ENCODE results near the gene RPL6.
A peak's percentile ranks its signal among the peaks of the same experiment; 100 is the strongest.

The RPL6 gene

DNA sequence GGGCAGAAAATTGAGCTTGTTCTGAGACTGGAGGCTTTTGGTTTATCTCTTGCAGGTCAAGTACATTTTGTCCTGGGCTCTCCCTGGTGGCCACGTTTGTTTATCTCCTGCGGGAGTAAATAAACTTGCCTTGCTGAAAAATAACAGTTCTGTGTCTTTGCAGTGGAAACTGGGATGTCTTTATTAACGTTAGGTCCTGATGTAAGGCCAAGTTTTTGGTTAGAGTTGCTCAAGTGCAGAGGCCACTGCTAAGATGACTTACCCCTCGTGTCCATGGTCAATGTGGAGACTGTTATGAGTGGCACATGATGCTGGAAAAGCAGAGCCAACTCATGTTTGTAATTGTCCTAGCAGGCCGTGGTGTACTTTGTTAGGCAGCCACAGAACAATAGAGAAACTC lies 13.1 kb upstream of the RPL6 start:
- Histone ChIP-seq H3K36me3 (ENCODE audit: control insufficient read depth, low read length) (peaks cover 35% of the 10 kb centered on the region), H3K27me3 (ENCODE audit: control insufficient read depth, low read length) (no peaks in the 10 kb centered on the region), H3K27ac (ENCODE audit: low read depth, low read length) (no peak overlapping the region), H3K79me2 (ENCODE audit: control insufficient read depth, low read length) (peaks cover 95% of the 10 kb centered on the region), H3F3A (ENCODE audit: control insufficient read depth, insufficient read depth) (peaks cover 3% of the 10 kb centered on the region; the same call in 1 of the 2 replicates), H4K20me1 (ENCODE audit: control insufficient read depth, insufficient read depth, low read depth, low read length) (peaks cover 26% of the 10 kb centered on the region), H3K9me2 (replicated peaks; ENCODE audit: control insufficient read depth, low read length) (no peaks in the 10 kb centered on the region), H3K9me3 (ENCODE audit: control insufficient read depth, insufficient read depth, low read length) (no peaks in the 10 kb centered on the region), H3K4me1 (ENCODE audit: control insufficient read depth, low read length) (peaks cover 29% of the 10 kb centered on the region), H3K4me2 (ENCODE audit: low read length) (no peak overlapping the region), H3K4me3 (ENCODE audit: low read length) (no peak overlapping the region)
- TF ChIP-seq EZH2phosphoT487 (IDR thresholded peaks at IDR 0.05; ENCODE audit: borderline replicate concordance, low read length), result no peak
- TF ChIP-seq, protein P1, sequence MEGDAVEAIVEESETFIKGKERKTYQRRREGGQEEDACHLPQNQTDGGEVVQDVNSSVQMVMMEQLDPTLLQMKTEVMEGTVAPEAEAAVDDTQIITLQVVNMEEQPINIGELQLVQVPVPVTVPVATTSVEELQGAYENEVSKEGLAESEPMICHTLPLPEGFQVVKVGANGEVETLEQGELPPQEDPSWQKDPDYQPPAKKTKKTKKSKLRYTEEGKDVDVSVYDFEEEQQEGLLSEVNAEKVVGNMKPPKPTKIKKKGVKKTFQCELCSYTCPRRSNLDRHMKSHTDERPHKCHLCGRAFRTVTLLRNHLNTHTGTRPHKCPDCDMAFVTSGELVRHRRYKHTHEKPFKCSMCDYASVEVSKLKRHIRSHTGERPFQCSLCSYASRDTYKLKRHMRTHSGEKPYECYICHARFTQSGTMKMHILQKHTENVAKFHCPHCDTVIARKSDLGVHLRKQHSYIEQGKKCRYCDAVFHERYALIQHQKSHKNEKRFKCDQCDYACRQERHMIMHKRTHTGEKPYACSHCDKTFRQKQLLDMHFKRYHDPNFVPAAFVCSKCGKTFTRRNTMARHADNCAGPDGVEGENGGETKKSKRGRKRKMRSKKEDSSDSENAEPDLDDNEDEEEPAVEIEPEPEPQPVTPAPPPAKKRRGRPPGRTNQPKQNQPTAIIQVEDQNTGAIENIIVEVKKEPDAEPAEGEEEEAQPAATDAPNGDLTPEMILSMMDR (IDR thresholded peaks at IDR 0.05; ENCODE audit: low read depth, low read length, poor library complexity, severe bottlenecking), result no peak

DNA sequence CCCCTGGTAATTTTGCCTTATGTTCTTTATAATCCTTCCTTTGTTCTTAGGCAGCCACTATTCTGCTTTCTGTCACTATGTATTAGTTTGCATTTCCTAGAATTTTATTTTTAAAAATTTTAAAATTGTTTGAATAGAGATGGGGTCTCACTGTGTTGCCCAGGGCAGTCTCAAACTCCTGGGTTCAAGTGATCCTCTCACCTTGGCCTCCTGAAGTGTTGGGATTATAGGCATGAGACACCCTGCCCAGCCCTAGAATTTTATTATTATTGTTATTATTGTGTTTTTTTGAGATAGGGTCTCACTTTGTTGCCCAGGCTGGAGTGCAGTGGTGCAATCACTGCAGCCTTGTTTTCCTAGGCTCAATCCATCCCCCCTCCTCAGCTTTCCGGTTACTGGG lies 12.0 kb upstream of the RPL6 start:
- Histone ChIP-seq H3K27ac (ENCODE audit: low read depth, low read length) (no peak overlapping the region), H3K4me2 (ENCODE audit: low read length) (no peak overlapping the region), H3F3A (ENCODE audit: control insufficient read depth, insufficient read depth) (peaks cover 3% of the 10 kb centered on the region; the same call in 1 of the 2 replicates), H3K9me3 (ENCODE audit: control insufficient read depth, insufficient read depth, low read length) (no peaks in the 10 kb centered on the region), H3K36me3 (ENCODE audit: control insufficient read depth, low read length) (peaks cover 35% of the 10 kb centered on the region), H3K9me2 (replicated peaks; ENCODE audit: control insufficient read depth, low read length) (no peaks in the 10 kb centered on the region), H3K4me1 (ENCODE audit: control insufficient read depth, low read length) (peaks cover 31% of the 10 kb centered on the region), H3K4me3 (ENCODE audit: low read length) (no peak overlapping the region), H3K79me2 (ENCODE audit: control insufficient read depth, low read length) (peaks cover 91% of the 10 kb centered on the region), H3K27me3 (ENCODE audit: control insufficient read depth, low read length) (no peaks in the 10 kb centered on the region), H4K20me1 (ENCODE audit: control insufficient read depth, insufficient read depth, low read depth, low read length) (peaks cover 26% of the 10 kb centered on the region)
- TF ChIP-seq EZH2phosphoT487 (IDR thresholded peaks at IDR 0.05; ENCODE audit: borderline replicate concordance, low read length), result no peak
- TF ChIP-seq, protein P1 (IDR thresholded peaks at IDR 0.05; ENCODE audit: low read depth, low read length, poor library complexity, severe bottlenecking), result no peak

DNA sequence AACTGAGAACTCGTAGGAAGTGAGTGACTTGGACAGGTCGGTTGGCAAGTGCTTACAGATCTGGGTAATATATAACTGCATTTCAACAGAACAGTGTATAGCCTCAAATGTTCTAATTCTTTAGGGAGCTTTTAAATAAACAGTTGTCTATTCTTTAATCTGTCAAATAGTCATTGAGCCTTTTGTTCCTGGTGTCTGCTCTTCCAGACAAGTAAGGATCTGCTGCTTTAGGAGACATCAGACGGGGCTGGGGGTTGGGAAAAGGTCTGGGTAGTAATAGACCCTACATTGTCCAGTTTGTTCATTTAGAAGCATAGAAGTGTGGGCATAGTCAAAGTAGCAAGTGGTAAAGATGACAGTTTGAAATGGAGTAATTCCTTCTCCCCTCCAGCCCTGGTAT lies 11.3 kb upstream of the RPL6 start:
- peaks cover 3% of the 10 kb centered on the region; the same call in 1 of the 2 replicates for H3F3A ChIP-seq (ENCODE audit: control insufficient read depth, insufficient read depth)
- no peak overlapping the region for H3K27ac ChIP-seq (ENCODE audit: low read depth, low read length)
- H3K27me3 ChIP-seq (ENCODE audit: control insufficient read depth, low read length), result no peaks in the 10 kb centered on the region
- peaks cover 34% of the 10 kb centered on the region for H3K36me3 ChIP-seq (ENCODE audit: control insufficient read depth, low read length)
- H3K9me3 ChIP-seq (ENCODE audit: control insufficient read depth, insufficient read depth, low read length), result no peaks in the 10 kb centered on the region
- 0 out of 2 replicates have a peak overlapping the region, but pooled peaks have one; percentile 11 for H3K4me3 ChIP-seq (ENCODE audit: low read length)
- peak overlapping the region; percentile 89 for H3K4me2 ChIP-seq (ENCODE audit: low read length)
- TF ChIP-seq EZH2phosphoT487 (IDR thresholded peaks at IDR 0.05; ENCODE audit: borderline replicate concordance, low read length), result no peak
- H4K20me1 ChIP-seq (ENCODE audit: control insufficient read depth, insufficient read depth, low read depth, low read length), result peaks cover 26% of the 10 kb centered on the region
- peaks cover 31% of the 10 kb centered on the region for H3K4me1 ChIP-seq (ENCODE audit: control insufficient read depth, low read length)
- H3K79me2 ChIP-seq (ENCODE audit: control insufficient read depth, low read length), result peaks cover 85% of the 10 kb centered on the region
- H3K9me2 ChIP-seq (replicated peaks; ENCODE audit: control insufficient read depth, low read length), result no peaks in the 10 kb centered on the region

DNA sequence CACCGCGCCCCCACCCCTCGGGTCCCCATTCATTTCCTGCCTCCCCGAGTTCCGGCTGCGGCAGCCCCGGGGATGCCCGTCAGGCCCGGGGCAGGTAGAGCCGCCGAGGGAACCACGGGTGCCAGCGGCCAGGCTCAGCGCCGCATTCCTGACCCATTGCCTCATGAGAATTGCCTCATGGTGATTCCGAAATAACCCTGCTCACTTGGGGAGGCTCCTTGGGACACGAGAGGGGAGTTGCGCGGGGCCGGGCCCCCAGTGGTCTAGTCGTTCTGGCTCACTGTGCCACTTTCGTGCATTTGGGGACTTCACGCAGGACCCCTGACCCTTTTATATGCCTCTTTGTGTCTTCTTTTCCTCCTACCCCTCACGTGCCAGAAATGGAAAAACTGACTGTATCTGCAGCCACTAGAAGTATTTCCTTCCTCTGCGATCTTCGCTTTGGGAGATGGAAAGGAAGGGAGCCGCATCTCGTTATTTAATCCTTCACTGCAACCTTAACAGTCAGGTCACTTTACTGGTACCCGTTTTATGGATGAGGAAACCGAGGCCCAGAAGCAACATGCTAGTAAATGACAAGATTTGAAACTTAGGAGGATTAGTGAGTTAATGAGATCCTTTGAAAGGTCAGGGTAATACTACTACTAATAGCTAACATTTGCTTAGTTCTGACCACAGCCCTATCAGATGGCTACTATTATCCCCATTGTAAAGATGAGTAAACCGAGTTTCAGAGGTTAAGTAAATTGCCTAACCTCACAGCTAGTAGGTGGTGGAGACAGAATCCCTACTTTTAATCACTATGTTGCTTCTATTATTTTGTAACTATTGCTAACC lies 10.1 kb upstream of the RPL6 start:
- Histone ChIP-seq H3K27ac (ENCODE audit: low read depth, low read length) (peak overlapping the region; percentile 72; the same call in 1 of the 2 replicates), H3K9me3 (ENCODE audit: control insufficient read depth, insufficient read depth, low read length) (no peaks in the 10 kb centered on the region), H3K4me1 (ENCODE audit: control insufficient read depth, low read length) (peaks cover 31% of the 10 kb centered on the region), H3K36me3 (ENCODE audit: control insufficient read depth, low read length) (peaks cover 31% of the 10 kb centered on the region), H3K27me3 (ENCODE audit: control insufficient read depth, low read length) (no peaks in the 10 kb centered on the region), H4K20me1 (ENCODE audit: control insufficient read depth, insufficient read depth, low read depth, low read length) (peaks cover 26% of the 10 kb centered on the region), H3K9me2 (replicated peaks; ENCODE audit: control insufficient read depth, low read length) (no peaks in the 10 kb centered on the region), H3K79me2 (ENCODE audit: control insufficient read depth, low read length) (peaks cover 73% of the 10 kb centered on the region), H3K4me3 (ENCODE audit: low read length) (peak overlapping the region; percentile 98), H3F3A (ENCODE audit: control insufficient read depth, insufficient read depth) (peaks cover 3% of the 10 kb centered on the region; the same call in 1 of the 2 replicates), H3K4me2 (ENCODE audit: low read length) (peak overlapping the region; percentile 89)
- TF ChIP-seq EZH2phosphoT487 (IDR thresholded peaks at IDR 0.05; ENCODE audit: borderline replicate concordance, low read length), result no peak
- TF ChIP-seq, protein P1 (IDR thresholded peaks at IDR 0.05; ENCODE audit: low read depth, low read length, poor library complexity, severe bottlenecking), result no peak

Data from DOHH2 (cell line).